HG03196 (cell line): ENCODE results near the gene IWS1.

Experiments used
- ATAC-seq: cut with Tn5 transposase; IDR thresholded peaks from one replicate; pipeline ENCODE4 v1.9.1; 2021; ENCODE audit not compliant: unreplicated experiment

IWS1 gene

GRCh38 chr2:127506510-127506909 lies 19.8 kb downstream of the IWS1 start:
- ATAC-seq: no peak

DNA sequence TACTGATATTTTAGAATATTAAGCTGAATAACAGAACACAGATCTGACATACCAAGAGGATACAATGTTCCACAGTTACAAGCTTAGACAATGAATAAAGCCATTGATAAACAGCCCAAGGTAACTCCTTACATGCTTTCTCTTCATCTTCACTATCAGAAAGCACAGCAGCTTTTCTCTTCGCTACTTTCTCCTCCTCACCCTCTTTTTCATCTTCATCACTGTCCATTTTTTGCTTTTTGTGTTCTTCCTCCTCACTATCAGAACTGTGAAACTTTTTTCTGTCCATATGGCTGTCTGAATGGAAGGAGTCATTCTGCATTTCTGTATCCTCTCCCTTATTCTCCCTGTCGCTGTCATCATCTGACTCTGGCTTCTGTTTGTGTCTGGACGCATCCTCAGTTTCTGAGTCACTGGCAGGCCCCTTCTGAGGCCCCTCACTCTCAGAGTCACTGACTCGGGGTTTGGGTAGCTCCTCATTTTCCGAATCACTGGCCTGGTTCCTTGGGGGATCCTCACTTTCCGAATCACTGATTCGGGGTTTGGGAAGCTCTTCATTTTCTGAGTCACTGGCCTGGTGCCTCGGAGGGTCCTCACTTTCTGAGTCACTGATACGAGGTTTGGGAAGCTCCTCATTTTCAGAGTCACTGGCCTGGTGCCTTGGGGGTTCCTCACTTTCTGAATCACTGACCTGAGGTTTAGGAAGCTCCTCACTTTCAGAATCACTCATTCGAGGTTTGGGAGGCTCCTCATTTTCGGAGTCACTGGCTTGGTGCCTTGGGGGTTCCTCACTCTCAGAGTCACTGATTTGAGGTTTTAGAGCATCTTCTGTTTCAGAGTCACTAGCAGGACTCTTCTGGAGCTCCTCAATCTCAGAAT lies 21.5 kb downstream of the IWS1 start:
- ATAC-seq: no peak

- no peak for ATAC-seq
Observed at GRCh38 chr2:127503491-127503890, 22.8 kb downstream of the IWS1 start.

- ATAC-seq: no peak
Observed at GRCh38 chr2:127498386-127498785, 27.9 kb downstream of the IWS1 start.

DNA sequence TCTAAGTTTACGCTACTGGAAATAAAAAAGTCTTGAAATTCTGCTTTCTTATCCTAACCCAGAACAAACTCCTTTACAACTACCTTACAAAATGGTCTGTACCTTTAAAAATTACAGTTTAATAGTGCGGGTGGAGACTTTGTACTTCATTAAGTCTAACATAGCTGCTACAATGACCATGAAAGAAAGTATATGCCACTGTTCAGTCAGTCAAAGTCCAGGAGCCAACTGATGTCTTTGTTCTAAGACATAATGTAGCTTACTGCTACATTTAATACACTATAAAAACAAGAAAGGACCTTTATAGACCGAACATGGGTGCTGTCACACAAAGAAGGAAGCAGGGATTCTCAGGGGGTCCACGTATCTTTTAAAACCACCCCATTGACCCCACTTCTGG lies 36.0 kb downstream of the IWS1 start:
- no peak for ATAC-seq

- ATAC-seq: no peak
Observed at GRCh38 chr2:127486247-127487058, 39.8 kb downstream of the IWS1 start.

DNA sequence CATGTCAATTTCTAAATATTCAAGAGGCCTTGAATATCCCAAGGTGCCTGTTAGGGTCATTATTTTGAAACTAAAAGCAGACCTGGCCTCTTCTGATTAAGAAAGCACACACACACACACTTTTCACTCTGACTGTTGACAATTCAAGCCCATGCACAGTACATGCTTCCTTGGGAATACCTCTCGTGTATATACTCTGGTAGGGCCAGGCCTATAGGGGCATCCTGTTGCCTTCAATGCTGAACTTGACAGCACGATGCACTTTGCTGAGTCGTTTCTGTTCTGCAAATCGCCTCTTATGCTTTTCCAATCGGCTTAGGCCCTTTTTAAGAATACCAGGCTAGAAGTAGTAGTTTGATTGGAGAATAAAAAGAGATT lies 40.6 kb downstream of the IWS1 start:
- no peak for ATAC-seq

DNA sequence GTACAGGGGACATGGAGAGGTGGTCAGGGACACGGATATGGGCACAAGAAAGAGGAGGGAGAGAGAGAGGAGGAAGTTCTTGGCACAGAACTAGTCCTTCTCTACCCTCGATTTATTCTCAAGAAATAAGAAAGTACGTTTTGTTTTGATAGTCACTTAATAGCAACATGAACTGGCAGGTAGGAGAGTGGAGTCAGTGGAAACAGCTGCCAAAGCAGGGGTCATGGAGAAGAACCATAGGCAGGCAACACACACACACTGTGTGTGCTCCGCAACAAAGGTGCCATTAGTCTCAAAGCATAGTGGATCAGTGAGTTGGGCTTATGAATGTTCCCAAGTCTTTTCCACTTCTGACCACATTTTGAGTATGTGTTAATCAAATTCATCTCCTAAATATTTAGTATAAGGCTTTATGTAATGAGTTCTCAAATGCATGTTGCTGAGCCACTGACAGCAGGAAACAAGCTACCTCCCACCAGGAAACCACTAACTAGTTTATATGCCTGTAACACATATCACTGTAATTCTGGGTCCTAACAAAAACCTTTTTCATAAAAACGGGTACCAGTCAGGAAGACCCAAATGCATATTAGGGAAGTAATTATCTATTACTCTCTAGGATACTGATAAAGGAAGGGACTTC lies 41.1 kb downstream of the IWS1 start:
- ATAC-seq: no peak

- no peak for ATAC-seq
Observed at GRCh38 chr2:127482031-127482430, 44.3 kb downstream of the IWS1 start.

DNA sequence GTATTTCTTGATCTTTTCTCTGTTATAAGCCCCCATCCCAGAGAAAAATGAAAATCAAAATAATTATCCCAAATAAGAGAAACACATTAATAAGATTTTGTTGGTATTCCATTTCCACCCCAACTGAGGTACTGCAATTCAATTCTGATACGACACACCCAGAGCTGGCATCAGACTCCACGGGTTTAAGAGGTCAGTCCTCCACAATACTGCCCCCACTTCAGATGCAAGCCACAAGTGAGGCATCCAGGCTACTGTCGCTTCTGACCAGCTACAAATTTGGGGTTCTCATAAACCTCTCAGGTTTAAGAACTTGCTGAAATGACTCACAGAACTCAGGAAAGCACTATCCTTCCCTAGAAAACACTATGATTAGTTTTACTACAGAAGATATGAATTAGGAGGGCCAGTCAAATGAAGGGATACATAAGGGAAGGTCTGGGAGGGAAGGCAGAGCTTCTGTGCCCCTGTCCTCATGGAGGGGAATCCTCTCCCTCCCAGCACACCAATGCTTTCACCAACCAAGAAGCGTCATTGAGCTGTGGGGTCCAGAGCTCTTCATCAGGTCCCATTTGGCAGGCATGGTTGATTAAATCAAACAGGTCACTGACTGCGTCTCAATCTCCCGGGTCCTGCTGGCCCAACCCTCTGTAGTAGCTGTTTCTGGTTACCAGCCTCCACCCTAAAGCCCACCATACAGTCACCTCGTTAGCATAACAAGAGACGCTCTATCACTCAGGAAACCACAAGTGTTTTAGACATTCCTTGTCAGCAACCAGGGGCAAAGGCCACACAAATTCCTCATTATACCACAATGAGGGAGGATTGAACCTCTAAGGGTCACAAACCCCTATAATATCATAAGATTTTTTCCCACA lies 46.2 kb downstream of the IWS1 start:
- no peak for ATAC-seq

DNA sequence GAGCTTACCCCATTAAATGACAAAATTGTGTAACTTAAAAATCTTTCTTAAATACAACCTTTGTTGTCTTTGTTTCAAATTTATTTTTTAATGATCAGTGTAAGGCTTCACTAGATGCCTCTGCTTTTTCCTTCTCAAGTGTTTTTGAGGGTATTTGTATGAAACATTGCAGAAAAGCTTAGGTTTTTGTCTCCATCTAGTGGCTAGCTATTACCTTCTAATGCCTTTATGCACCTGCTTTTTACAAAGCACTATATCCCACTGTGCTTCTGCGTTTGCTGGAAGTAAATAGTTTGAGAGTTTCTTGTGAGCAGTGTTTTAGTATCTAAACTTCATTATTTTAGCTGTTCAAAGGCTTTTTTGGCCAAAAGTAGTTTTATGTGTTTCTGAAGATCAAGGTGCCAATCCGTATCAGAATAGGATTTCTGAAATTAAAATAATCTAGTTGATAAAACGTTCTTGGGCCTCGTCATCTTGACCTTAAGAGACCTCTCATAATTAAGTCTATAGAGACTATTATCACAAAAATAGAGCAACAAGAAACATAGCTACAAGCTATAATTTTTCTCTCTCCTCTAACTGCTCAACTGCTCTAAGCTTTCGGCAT lies 47.0 kb downstream of the IWS1 start:
- no peak for ATAC-seq

DNA sequence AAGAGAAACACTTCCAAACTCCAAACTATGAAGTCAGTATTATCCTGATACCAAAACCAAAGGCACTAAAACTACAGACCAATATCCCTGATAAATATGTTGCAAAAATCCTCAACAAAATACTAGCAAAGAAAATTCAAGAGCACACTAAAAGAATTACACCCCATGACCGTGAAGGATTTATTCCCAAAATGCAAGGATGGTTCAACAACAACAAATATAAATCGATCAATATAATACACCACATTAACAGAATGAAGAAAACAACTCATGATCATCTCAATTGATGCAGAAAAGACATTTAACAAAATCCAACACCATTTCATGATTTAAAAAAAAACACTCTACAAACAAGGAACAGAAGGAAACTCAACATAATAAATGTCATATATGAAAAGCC lies 50.5 kb downstream of the IWS1 start:
- no peak for ATAC-seq

GRCh38 chr2:127472268-127472667 lies 54.0 kb downstream of the IWS1 start:
- ATAC-seq: no peak

GRCh38 chr2:127471286-127471988 lies 54.9 kb downstream of the IWS1 start:
- no peak for ATAC-seq

- ATAC-seq: no peak
Observed at GRCh38 chr2:127469974-127470373, 56.3 kb downstream of the IWS1 start.

DNA sequence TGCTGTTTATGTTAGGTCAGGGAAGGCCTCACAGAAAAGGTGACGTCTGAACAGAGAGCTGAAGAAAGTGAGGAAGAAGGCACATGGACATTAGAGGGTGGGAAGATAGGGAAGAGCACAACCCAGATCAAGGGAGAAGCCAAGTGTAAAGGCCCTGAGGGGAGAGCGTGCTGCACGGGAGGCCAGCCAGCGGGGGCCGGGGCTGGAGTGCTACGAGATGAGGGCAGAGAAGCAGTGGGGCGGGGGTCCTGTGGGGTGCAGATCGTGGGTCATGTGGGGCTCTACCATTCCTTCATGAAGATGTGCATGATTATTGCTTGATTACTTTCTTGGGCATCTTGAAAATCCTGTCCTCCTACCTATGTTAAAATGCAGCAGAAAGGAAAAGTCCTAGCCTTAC lies 57.2 kb downstream of the IWS1 start:
- no peak for ATAC-seq

- ATAC-seq: no peak
Observed at GRCh38 chr2:127465258-127465657, 61.0 kb downstream of the IWS1 start.

DNA sequence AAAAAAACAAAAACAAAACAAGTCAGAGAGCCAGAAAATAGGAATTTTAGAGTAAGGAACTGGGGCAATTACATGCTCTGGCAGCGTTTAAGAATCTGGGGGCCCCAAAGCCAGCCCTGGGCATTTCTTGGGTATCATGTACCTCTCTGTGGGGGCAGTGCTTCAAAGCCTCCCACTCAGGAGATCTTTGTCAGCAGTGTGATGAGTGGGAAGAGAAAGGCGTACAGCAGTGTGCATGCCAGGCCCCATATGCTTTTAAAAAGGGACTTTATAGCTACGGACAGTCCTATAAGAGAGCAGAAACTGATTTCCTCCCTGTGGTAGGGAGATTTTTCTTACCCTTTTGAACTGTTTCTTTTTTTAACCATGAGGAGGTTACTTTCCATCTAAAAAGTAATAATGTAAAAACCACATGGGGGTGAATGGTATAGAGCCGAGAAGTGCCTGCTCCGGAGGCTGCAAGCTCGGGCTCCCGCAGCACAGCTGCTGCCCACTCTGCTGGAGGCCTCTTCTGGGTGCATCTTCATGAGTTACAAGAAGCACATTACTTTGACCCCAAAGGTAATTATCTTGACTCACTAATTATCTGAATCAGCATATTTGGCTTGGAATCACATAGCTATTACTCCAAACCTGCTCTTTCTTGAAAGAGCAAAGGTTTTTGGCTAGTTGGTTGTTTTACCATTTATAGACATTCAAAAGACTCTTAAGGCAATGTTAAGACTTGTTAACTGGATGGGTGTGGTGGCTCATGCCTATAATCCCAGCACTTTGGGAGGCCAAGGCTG lies 61.6 kb downstream of the IWS1 start:
- no peak for ATAC-seq
